Islet precursor cell (in vitro differentiated cells): ENCODE results near the gene ACSL4.
A peak's percentile ranks its signal among the peaks of the same experiment; 100 is the strongest.
"Not testable (repeated sequence)": the region's sequence is repeated elsewhere in the genome, so short reads cannot be mapped to it uniquely, and the experiment has no call there.

Source experiments
- DNase-seq: peaks from one replicate; pipeline ENCODE4 v3.0.0-alpha.2; 2018

The ACSL4 gene

GRCh38 chrX:109660435-109661143 lies 72.5 kb downstream of the ACSL4 start:
- no peak for DNase-seq

- DNase-seq = no peak
These were observed 74.7 kb downstream of the ACSL4 start for GRCh38 chrX:109658391-109658790.

DNA sequence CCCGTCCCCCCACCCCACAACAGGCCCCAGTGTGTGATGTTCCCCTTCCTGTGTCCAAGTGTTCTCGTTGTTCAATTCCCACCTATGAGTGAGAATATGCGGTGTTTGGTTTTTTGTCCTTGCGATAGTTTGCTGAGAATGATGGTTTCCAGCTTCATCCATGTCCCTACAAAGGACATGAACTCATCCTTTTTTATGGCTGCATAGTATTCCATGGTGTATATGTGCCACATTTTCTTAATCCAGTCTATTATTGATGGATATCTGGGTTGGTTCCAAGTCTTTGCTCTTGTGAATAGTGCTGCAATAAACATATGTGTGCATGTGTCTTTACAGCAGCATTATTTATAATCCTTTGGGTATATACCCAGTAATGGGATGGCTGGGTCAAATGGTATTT lies 75.7 kb downstream of the ACSL4 start:
- not testable (repeated sequence) for DNase-seq

DNA sequence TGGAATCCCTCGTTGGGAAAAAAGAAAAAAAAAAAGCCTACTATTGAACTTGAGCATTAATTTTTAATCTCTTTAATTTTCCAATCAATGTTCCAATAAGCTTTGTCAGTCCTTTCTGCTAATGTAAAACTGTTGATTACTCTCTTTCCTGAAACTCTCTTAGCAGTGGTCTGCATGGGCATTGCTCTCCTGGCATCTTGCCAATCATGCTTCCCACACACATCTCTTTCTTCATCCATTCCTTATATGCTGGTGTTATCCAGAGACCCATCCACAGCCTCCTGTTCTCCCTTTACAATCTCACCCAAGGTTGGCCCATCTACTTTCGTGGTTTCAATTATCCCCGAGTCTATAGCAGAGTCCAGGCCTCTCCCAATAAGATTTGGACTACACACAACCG lies 76.3 kb downstream of the ACSL4 start:
- no peak for DNase-seq

DNA sequence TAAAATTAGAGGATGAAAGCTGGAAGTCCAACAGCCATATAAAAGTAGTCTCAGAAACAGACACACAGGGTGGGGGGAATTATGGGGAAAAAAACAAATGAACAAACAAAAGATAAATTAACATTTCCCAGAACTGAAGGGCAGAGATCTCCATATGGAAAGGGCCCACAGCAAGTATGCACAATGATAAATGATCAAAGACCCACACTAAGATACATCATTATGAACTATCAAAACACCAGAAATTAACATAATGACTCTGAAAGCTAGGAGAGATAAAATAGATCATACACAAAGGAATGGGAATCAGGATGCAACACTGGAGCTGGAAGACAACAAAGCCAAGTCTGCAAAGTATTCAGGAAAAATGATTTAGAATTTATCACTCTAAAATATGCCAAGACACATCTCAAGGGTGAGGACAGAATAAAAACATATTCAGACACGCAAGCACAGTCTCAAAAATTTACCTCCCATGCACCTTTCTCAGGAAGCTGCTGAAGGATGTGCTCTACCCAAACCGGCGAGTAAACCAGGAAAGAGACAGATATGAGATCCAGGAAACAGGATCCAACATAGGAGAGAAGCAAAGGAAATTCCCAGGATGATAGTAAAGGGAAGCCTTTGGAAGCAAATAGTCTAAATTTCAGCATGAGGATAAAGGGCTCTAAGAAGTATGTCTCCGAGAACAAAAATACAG lies 77.4 kb downstream of the ACSL4 start:
- no peak for DNase-seq

DNA sequence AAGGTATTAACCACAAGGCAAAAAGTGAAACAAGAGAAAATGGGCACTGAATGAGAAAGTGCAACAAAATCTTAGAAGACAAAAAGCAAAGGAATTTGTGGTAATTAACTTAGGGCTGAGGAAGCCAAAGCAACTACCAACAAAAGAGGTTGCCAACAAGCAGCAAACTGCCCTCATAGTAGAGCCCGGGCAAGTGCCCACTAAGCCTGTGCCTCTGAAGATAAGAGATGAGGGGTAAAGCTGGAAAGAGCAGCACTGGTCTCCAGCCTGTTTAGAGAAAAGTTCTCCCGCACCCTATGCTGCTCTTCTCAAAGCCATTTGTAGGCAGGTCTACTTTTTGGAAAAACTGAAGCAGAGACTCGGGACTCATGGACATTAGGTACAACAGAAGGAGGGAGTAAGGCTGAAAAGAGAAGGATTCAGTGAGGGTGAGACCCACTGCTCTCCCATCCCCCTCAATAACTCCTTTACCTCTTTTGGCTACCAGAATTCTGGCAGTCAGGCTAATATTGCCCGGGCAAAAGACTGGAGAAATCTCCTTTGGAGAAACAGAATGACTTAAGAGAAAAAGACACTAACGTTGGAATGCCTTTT lies 78.4 kb downstream of the ACSL4 start:
- DNase-seq = no peak

- DNase-seq = not testable (repeated sequence)
These were observed 88.4 kb downstream of the ACSL4 start for GRCh38 chrX:109644671-109645070.

- no peak for DNase-seq
These were observed 89.4 kb downstream of the ACSL4 start for GRCh38 chrX:109643687-109644086.

DNA sequence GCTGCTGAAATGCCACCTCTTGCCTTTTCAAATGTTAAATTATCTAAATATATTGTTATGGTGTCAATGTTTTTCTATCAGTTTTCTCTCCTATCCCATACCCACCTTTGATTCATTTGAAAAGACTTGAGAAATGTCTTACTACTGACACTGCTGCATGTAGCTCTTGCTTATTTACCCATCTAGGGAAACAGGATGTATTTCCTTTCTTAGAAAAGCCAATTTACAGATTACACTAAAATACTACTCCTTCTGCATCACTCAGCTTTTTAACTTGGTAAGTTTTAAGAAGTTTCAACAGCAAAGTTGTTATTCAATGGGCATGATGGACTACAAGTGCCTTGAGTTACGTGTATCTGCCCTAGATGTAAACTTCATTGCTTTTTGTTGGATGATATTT lies 94.9 kb downstream of the ACSL4 start:
- DNase-seq = no peak

DNA sequence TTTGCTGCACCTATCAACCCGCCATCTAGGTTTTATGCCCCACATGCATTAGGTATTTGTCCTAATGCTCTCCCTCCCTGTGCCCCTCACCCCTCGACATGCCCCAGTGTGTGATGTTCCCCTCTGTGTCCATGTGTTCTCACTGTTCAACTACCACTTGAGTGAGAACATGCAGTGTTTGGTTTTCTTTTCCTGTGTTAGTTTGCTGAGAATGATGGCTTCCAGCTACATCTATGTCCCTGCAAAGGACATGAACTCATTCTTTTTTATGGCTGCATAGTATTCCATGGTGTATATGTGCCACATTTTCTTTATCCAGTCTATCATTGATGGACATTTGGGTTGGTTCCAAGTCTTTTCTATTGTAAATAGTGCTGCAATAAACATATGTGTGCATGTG lies 95.6 kb downstream of the ACSL4 start:
- DNase-seq = not testable (repeated sequence)

- no peak for DNase-seq
These were observed 97.9 kb downstream of the ACSL4 start for GRCh38 chrX:109635146-109635545.

DNA sequence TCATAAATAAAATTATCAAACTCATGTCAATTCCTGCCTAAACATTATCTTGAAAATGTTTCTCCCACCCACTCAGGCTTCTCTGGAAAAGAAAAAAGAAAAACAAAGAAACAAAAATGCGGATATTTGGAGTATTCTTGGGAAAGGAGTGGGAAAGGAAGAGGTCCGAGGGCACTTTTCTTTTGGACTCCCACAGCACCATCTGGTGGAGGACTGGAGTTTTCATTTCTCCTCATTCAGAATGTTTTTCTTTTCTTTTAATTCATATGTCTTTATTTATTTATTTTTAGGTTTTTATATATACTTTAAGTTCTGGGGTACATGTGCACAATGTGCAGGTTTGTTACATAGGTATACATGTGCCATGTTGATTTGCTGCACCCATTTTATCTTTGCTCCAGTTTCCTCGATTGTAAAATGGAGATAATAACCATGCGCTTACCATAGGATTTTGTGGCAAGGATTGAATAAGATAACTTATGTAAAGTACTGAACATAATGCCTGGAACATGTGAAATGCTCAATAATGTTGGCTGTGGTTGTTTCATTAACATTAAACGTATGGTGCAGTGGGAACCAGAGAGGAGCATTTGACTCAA lies 100.1 kb downstream of the ACSL4 start:
- DNase-seq = no peak

DNA sequence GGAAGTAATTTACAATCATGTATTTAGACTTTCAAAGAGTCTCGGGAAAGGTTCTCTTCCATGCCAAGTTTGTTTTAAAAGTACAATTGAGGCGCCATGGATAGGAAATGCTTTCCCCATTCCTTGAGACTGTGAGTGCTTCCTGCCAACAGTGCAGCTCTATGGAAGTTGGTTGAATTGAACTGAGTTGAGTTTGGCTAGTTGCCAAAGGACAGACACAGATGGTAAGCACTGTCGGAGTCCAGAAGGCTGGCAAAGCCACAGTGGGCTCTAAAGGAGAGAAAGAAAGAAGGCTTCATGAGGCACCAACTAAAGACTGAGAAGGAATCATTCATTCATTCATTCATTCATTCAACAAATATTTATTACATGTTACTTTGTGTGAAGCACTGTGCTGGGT lies 103.7 kb downstream of the ACSL4 start:
- no peak for DNase-seq

DNA sequence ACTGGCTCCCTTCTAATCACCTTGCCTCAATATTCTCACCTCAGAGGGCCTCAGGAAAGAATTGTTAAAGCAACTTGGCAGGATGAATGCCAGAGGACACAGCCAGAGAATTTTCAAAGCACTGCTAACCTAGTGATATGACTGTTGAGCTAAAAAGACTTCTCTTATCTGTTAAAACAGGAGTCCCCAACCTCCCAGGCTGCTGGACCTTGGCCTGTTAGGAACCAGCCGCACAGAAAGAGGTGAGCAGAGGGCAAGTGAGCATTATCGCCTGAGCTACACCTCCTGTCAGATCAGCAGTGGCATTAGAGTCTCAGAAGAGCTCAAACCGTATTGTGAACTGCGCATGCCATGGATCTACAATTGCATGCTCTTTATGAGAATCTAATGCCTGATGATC lies 106.4 kb downstream of the ACSL4 start:
- DNase-seq = no peak

GRCh38 chrX:109624641-109625616 lies 108.1 kb downstream of the ACSL4 start, which contains the start of gene KCNE5:
TSS of gene KCNE5 (minus strand) at chrX:109625172. CDS start at chrX:109625020, 152 bp downstream.
- DNase-seq = peak; percentile 83

DNA sequence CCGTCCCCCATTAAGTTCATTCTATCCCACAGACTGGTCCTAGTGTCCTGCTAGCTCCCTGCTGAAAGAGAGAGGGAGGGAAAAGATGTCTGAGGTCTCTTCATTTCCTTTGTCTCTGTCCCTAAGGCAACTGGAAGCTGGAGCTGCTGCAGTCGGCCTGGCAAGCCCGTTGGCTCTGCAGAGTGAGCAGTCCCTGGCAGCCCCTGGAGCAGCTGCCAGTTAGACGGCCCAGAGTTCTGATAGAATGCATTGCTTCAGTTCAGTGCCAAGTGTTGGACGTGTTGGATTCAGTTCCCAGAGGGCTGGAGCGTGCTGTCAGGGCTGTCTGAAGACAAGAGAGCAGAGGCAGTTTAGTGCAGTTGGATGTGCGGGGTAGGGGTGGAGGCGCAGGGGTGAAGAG lies 109.1 kb downstream of the ACSL4 start:
- DNase-seq = no peak

DNA sequence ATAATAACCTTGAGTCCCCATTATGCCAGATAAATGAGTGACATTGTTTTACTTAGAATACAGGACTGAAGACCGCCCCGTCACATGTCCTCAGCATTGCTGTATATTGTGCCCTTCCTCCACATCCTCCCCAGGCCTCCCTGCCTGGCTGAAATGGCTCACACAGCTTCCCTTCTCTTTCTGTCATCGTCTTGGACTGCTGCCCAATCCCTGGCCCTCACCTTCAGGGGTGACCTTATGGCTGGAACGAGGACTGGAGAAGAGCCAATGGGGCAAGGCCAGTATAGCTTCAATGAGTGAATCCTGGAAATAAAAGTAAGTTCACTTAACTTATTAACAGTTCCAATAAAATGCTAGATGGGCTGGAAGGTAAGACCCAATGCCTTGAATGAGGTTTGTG lies 110.8 kb downstream of the ACSL4 start:
- no peak for DNase-seq

GRCh38 chrX:109619771-109620170 lies 113.3 kb downstream of the ACSL4 start:
- DNase-seq = no peak

GRCh38 chrX:109614951-109615350 lies 118.1 kb downstream of the ACSL4 start:
- peak; percentile 73 for DNase-seq

GRCh38 chrX:109601486-109601885 lies 131.6 kb downstream of the ACSL4 start:
- DNase-seq = no peak

DNA sequence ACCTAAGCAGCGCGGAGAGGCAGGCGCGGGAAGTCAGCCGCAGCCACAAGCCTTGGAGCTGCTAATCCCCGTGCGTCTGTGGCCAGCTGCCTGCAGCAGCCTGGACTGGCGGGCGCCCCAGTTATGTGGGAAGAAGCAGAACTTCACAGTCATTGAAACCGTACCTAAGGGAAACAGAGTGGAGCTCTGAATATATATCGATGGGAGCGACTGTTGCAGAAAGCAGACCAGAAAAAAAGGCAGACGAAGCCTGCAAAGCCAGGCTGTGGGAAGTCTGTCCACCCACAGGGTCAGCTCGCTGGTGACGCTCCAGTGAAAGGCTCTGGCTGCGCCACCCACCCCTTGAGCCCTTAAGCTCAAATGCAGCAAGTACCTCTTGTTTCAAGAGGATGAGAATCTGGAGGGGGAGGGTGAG lies 132.8 kb downstream of the ACSL4 start:
- peak; percentile 63 for DNase-seq

GRCh38 chrX:109596015-109596414 lies 137.0 kb downstream of the ACSL4 start:
- no peak for DNase-seq
